Measurements from ENCODE around the gene CDKL4. TPM values are rescaled to one million over a fixed set of nuclear protein-coding genes. Genes with fewer than 3 reads are reported as not detected.

Gene CDKL4
- total RNA-seq, 1 donor from 2014 or later = 0.11 TPM

DNA sequence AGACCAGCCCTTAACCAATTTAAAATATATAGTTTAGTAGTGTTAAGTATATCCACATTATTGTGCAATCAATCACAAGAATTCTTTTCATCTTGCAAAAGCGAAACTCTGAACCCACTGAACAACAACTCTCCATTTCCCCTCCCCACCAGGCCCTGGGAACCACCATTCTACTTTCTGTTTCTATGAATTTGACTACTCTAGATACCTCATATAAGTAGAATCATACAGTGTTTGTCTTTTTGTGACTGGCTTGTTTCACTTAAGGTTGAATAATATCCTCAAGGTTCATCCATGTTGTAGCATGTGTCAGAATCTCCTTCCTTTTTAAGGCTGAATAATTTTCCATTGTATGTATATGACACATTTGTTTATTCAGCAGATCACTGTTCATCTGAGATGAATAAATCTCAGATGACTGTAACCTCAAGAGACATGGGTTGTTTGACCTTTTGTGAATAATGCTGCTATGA lies 114.8 kb downstream of the CDKL4 start:
- DNase-seq (ENCODE audit: low spot score) = peak; percentile 77
- H3K9me3 Mint-ChIP-seq = no peaks in the 10 kb centered on the region
- H3K4me3 Mint-ChIP-seq (ENCODE audit: low read depth) = peak overlapping the region; percentile 46
- H3K36me3 Mint-ChIP-seq (ENCODE audit: low read depth) = no peaks in the 10 kb centered on the region
- peak overlapping the region; percentile 84 for H3K27ac Mint-ChIP-seq
- intact Hi-C loops (cut with micrococcal nuclease) = loop anchor here (1.0 to 10.0 kb wide), 11 partner anchors 12 to 1754 kb away; partner anchors contain the start of genes MAP4K3 and SRSF7
- no peaks in the 10 kb centered on the region for H3K27me3 Mint-ChIP-seq (ENCODE audit: low read depth)
- H3K4me1 Mint-ChIP-seq (ENCODE audit: low read depth) = peaks cover 63% of the 10 kb centered on the region

DNA sequence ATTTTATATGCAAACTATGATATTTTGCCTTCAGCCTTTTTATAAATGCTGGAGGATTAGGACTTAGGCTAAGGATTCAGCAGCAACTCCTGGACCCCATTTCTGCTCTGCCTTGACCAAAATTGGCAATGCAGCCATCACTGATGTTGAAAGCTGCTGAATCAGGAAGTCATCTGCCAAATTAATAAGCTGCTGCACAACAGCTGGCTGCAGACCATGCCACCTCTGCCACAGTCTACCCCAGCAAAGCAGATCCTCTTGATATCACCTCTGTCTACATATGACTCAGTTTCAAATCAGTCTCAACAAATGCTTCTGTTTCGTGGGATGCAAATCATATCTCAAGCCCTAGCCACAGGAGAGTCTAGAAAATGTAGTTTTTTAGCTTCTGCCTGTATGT lies 115.8 kb downstream of the CDKL4 start:
- DNase-seq (ENCODE audit: low spot score) = peak; percentile 63
- Mint-ChIP-seq H3K9me3 (no peaks in the 10 kb centered on the region), H3K4me3 (ENCODE audit: low read depth) (peak overlapping the region; percentile 28), H3K27ac (peak overlapping the region; percentile 30), H3K27me3 (ENCODE audit: low read depth) (no peaks in the 10 kb centered on the region), H3K36me3 (ENCODE audit: low read depth) (no peaks in the 10 kb centered on the region), H3K4me1 (ENCODE audit: low read depth) (peaks cover 62% of the 10 kb centered on the region)
- intact Hi-C loops (cut with micrococcal nuclease) = loop anchor here (2.0 to 10.0 kb wide), 8 partner anchors 27 to 1753 kb away; partner anchors contain the start of genes MAP4K3 and SRSF7

Other genes starting within 250 kb of the CDKL4 start
- gene SOS1, start 122.9 kb downstream of the CDKL4 start, total RNA-seq = 52.6 and 64.2 TPM in 2 replicates
- gene MAP4K3, start 193.3 kb upstream of the CDKL4 start, total RNA-seq = 19.3 and 22.7 TPM in 2 replicates

Measured in activated T-helper 2 cell treated with anti-CD3 and anti-CD28 coated beads, Interferon-gamma antibody, Interleukin-2, Interleukin-4, amounts not matched to agents 10 μg/mL and 5 μg/mL and 100 μg/mL, durations not matched to agents 14 hours and 24 hours and 36 hours (primary cell).